WERI-Rb-1 (cell line): ENCODE measurements around the gene POU2F2.

Experiments
- DNase-seq: peaks from one replicate; pipeline ENCODE4 v3.0.0-alpha.2; 2020
- H3K27ac ChIP-seq: fragments of 250-450 bp; sonication (Bioruptor Pico); 2 replicates; pipeline ENCODE4 v1.5.1; 2020; ENCODE audit warnings: mild to moderate bottlenecking, moderate library complexity
- H3K27me3 ChIP-seq: fragments of 250-450 bp; sonication (Bioruptor Pico); 2 replicates; pipeline ENCODE4 v1.5.1; 2021; ENCODE audit warnings: mild to moderate bottlenecking, low read depth, moderate library complexity; ENCODE audit not compliant: insufficient read depth, severe bottlenecking
- H3K36me3 ChIP-seq: fragments of 250-450 bp; sonication (Bioruptor Pico); 2 replicates; pipeline ENCODE4 v1.5.1; 2020; ENCODE audit warnings: mild to moderate bottlenecking, moderate library complexity
- H3K4me3 ChIP-seq: 2 replicates; pipeline ENCODE4 v1.5.1; 2011; ENCODE audit warnings: low read depth, mild to moderate bottlenecking, control low read depth, low read length
- H3K9me3 ChIP-seq: fragments of 250-450 bp; sonication (Bioruptor Pico); 2 replicates; pipeline ENCODE4 v1.5.1; 2021; ENCODE audit warnings: mild to moderate bottlenecking, moderate library complexity; ENCODE audit not compliant: severe bottlenecking
- CTCF ChIP-seq: IDR thresholded peaks from 2 replicates; pipeline ENCODE4 v1.5.1; 2011; ENCODE audit warnings: low read depth, mild to moderate bottlenecking, control low read depth, inconsistent platforms, low read length

Gene POU2F2

DNA sequence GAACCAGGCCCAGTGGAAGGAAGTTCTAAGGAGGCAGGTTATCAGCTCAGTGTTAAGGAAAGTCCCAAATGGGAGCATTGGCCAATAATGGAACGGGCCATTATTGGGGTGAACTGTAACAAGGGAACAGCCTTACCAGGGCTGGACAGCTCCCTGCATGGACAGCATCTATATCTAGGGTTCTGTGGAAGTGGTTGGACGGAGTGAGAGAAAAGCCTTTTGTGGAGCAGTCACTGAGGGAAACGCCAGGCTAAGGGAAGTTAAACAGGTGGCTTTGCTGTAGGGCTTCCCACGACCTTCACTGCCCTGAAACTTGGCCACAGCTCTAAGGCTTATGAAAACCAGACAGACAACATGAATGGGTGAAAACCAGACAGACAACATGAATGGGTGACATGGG, 17.0 kb downstream of the POU2F2 start:
- no peaks in the 10 kb centered on the region for H3K36me3 ChIP-seq
- peak overlapping the region; percentile 84 for H3K27ac ChIP-seq
- H3K9me3 ChIP-seq: no peaks in the 10 kb centered on the region
- H3K27me3 ChIP-seq: no peaks in the 10 kb centered on the region
- no peak for DNase-seq
- TF ChIP-seq CTCF: no peak
- no peak overlapping the region for H3K4me3 ChIP-seq

GRCh38 chr19:42114412-42114811, 17.8 kb downstream of the POU2F2 start:
- peak overlapping the region; percentile 24 for H3K4me3 ChIP-seq
- H3K27ac ChIP-seq: peak overlapping the region; percentile 84
- peak; percentile 92 for DNase-seq

DNA sequence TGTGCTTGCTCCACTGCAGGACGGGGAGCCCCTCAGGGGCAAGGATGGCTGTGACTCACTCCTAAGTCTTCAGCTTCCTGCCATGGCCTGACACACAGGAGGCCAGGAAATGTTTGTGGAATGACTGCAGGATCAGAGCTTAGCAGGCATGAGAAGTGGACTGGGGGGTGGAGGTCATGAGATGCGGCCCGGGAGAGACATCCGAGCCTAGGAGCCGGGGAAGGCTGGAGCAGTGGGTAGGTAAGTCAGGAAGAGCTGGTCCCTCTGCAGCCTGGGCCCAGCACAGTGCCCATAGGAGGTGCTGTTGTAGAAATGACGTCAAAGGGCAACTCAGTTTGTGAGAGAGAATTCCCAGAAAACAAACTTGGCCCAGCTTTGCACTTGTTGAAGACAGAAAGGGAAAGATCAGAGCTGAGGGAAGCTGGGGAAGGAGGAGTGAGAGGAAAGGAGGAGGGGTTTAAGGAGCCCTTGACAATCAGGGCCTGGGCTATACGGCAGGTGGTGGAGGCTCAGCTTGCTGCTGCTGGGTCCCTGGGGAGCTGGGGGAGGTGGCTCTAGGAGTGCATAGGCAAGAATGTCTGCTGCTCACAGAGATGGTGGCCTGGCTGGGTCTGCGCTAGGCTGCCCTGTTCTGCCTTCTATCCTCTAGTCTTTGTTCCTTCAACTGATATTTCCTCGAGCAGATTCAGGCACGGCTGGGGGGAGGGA, 18.5 kb downstream of the POU2F2 start:
- peak; percentile 87 for DNase-seq
- peak; percentile 47 for TF ChIP-seq CTCF
- Histone ChIP-seq H3K4me3 (peak overlapping the region; percentile 24), H3K27ac (peak overlapping the region; percentile 84), H3K9me3 (no peaks in the 10 kb centered on the region), H3K36me3 (no peaks in the 10 kb centered on the region), H3K27me3 (no peaks in the 10 kb centered on the region)

More at GRCh38 chr19:42114412-42114811, 17.8 kb downstream of the POU2F2 start:
- H3K9me3 ChIP-seq: no peaks in the 10 kb centered on the region
- H3K27me3 ChIP-seq: no peaks in the 10 kb centered on the region
- H3K36me3 ChIP-seq: no peaks in the 10 kb centered on the region
- TF ChIP-seq CTCF: no peak

- TF ChIP-seq CTCF: no peak
- no peaks in the 10 kb centered on the region for H3K36me3 ChIP-seq
- no peak overlapping the region for H3K4me3 ChIP-seq
- no peak overlapping the region for H3K27ac ChIP-seq
- DNase-seq: no peak
- H3K9me3 ChIP-seq: no peaks in the 10 kb centered on the region
- H3K27me3 ChIP-seq: no peaks in the 10 kb centered on the region
These were observed 20.4 kb downstream of the POU2F2 start for GRCh38 chr19:42111811-42112210.

GRCh38 chr19:42111384-42111783, 20.9 kb downstream of the POU2F2 start:
- H3K36me3 ChIP-seq: no peaks in the 10 kb centered on the region
- H3K27ac ChIP-seq: no peak overlapping the region
- no peak for DNase-seq
- no peaks in the 10 kb centered on the region for H3K27me3 ChIP-seq
- H3K9me3 ChIP-seq: no peaks in the 10 kb centered on the region
- no peak for TF ChIP-seq CTCF
- no peak overlapping the region for H3K4me3 ChIP-seq

DNA sequence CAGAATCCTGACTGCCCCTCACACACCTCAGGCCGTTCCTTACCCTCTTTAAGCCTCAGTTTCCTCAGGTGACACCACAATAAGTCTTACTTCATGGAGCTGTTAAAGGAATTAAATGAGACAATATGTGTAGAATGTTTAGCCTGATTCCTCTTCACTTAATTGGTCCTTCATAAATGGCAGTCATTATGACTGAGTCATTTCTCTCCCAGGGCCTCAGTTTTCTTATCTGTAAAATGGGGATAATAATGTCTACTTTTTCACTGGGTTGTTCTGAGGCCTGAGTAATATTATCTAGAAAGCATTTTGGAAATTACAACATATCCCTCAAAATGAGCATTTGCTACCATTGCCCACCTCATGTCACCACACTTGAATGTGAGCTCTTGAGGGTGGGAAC, 21.6 kb downstream of the POU2F2 start:
- Histone ChIP-seq H3K9me3 (no peaks in the 10 kb centered on the region), H3K27me3 (no peaks in the 10 kb centered on the region), H3K36me3 (no peaks in the 10 kb centered on the region), H3K27ac (no peak overlapping the region), H3K4me3 (no peak overlapping the region)
- DNase-seq: no peak
- TF ChIP-seq CTCF: no peak
